ENCODE measurements around the gene PHOX2A. TPM values are rescaled to one million over a fixed set of nuclear protein-coding genes. Genes with fewer than 3 reads are reported as not detected.

Gene PHOX2A
- polyA plus RNA-seq, 3 donors = not detected

GRCh38 chr11:72238492-72239312 lies 5.3 kb downstream of the PHOX2A start:
- no peak for DNase-seq
- peak overlapping the region; percentile 79 for H3K4me2 ChIP-seq (replicated peaks; ENCODE audit: extremely low read depth, low read length, poor library complexity, severe bottlenecking)
- H3K27ac Mint-ChIP-seq = peak overlapping the region in 1 of 7 donors; percentile 25
- H3K4me3 ChIP-seq (replicated peaks in 1 of 3; ENCODE audit: low read depth in 2 of 3, low read length in 3 of 3) = peak overlapping the region in 1 of 3 experiments; percentile 71
- H3K27ac ChIP-seq (ENCODE audit: low read depth in 1 of 2, low read length in 2 of 2) = no peak overlapping the region
- H3K9me3 Mint-ChIP-seq = peaks cover 7 to 39% (median 15%) of the 10 kb centered on the region in 7 donors
- peaks cover 47% of the 10 kb centered on the region for H3K4me1 Mint-ChIP-seq
- peaks cover 0 to 18% of the 10 kb centered on the region in 2 donors for H3K9me3 ChIP-seq (replicated peaks in 1 of 2; ENCODE audit: control insufficient read depth in 1 of 2, insufficient read depth in 1 of 2, low read length in 2 of 2)
- H2AFZ ChIP-seq (ENCODE audit: insufficient read depth, low read depth, low read length, poor library complexity, severe bottlenecking) = no peak overlapping the region
- peaks cover 64% of the 10 kb centered on the region for H4K20me1 ChIP-seq (ENCODE audit: insufficient read depth, low read length)
- peaks cover 32 to 51% of the 10 kb centered on the region in 2 donors for H3K27me3 ChIP-seq (ENCODE audit: control insufficient read depth in 2 of 2, insufficient read depth in 2 of 2, low read length in 2 of 2)
- intact Hi-C loops (cut with micrococcal nuclease) = no loop called here
- peaks cover 26 to 36% of the 10 kb centered on the region in 2 donors for H3K4me1 ChIP-seq (ENCODE audit: control insufficient read depth in 1 of 2, insufficient read depth in 2 of 2, low read length in 2 of 2)
- H3K36me3 ChIP-seq (replicated peaks in 1 of 2; ENCODE audit: control insufficient read depth in 1 of 2, insufficient read depth in 2 of 2, low read length in 2 of 2) = peaks cover 44 to 51% of the 10 kb centered on the region in 2 donors
- H3K27me3 Mint-ChIP-seq (ENCODE audit: low read depth in 3 of 3) = peaks cover 52 to 58% (median 54%) of the 10 kb centered on the region in 3 donors
- peak overlapping the region; percentile 76 to 94 for H3K4me3 Mint-ChIP-seq
- peaks cover 59 to 61% of the 10 kb centered on the region in 2 donors for H3K36me3 Mint-ChIP-seq
- peak overlapping the region; percentile 27 for H3K9ac ChIP-seq (ENCODE audit: insufficient read depth, low read length, poor library complexity, severe bottlenecking)
- TF ChIP-seq CTCF (IDR thresholded peaks at IDR 0.05) = peak; percentile 58
- WGBS (ENCODE audit: insufficient coverage) = 70% methylated on average over 16 of the region's 28 CpGs
- no peaks in the 10 kb centered on the region for H3K79me2 ChIP-seq (ENCODE audit: insufficient read depth, low read length)

GRCh38 chr11:72238040-72238450 lies 5.9 kb downstream of the PHOX2A start:
- peaks cover 5 to 33% (median 10%) of the 10 kb centered on the region in 7 donors for H3K9me3 Mint-ChIP-seq
- Histone ChIP-seq H3K4me2 (replicated peaks; ENCODE audit: extremely low read depth, low read length, poor library complexity, severe bottlenecking) (no peak overlapping the region), H3K4me3 (replicated peaks in 1 of 3; ENCODE audit: low read depth in 2 of 3, low read length in 3 of 3) (no peak overlapping the region), H3K9ac (ENCODE audit: insufficient read depth, low read length, poor library complexity, severe bottlenecking) (peak overlapping the region; percentile 1), H3K4me1 (ENCODE audit: control insufficient read depth in 1 of 2, insufficient read depth in 2 of 2, low read length in 2 of 2) (peaks cover 26 to 33% of the 10 kb centered on the region in 2 donors), H3K9me3 (replicated peaks in 1 of 2; ENCODE audit: control insufficient read depth in 1 of 2, insufficient read depth in 1 of 2, low read length in 2 of 2) (peaks cover 0 to 12% of the 10 kb centered on the region in 2 donors), H3K27me3 (ENCODE audit: control insufficient read depth in 2 of 2, insufficient read depth in 2 of 2, low read length in 2 of 2) (peaks cover 26 to 44% of the 10 kb centered on the region in 2 donors), H3K36me3 (replicated peaks in 1 of 2; ENCODE audit: control insufficient read depth in 1 of 2, insufficient read depth in 2 of 2, low read length in 2 of 2) (peaks cover 51 to 57% of the 10 kb centered on the region in 2 donors), H2AFZ (ENCODE audit: insufficient read depth, low read depth, low read length, poor library complexity, severe bottlenecking) (no peak overlapping the region), H3K27ac (ENCODE audit: low read depth in 1 of 2, low read length in 2 of 2) (no peak overlapping the region), H4K20me1 (ENCODE audit: insufficient read depth, low read length) (peaks cover 71% of the 10 kb centered on the region), H3K79me2 (ENCODE audit: insufficient read depth, low read length) (no peaks in the 10 kb centered on the region)
- peaks cover 46% of the 10 kb centered on the region for H3K4me1 Mint-ChIP-seq
- H3K4me3 Mint-ChIP-seq = peak overlapping the region in 1 of 2 donors; percentile 62
- peaks cover 60 to 68% of the 10 kb centered on the region in 2 donors for H3K36me3 Mint-ChIP-seq
- 88% methylated on average over 8 of the region's 16 CpGs for WGBS (ENCODE audit: insufficient coverage)
- H3K27me3 Mint-ChIP-seq (ENCODE audit: low read depth in 3 of 3) = peaks cover 45 to 52% (median 47%) of the 10 kb centered on the region in 3 donors
- peak; percentile 35 to 64 (median 59) for DNase-seq
- TF ChIP-seq CTCF (IDR thresholded peaks at IDR 0.05) = peak; percentile 83
- no peak overlapping the region for H3K27ac Mint-ChIP-seq
- intact Hi-C loops (cut with micrococcal nuclease) = no loop called here
